Activated T-cell treated with anti-CD3 and anti-CD28 coated beads, Interleukin-2, amount 50 U/mL, for 48 hours (primary cell): ENCODE measurements around the gene ZNF791.
A peak's percentile ranks its signal among the peaks of the same experiment; 100 is the strongest.
"Not testable (repeated sequence)": the region's sequence is repeated elsewhere in the genome, so short reads cannot be mapped to it uniquely, and the experiment has no call there.

ENCODE experiments used
- DNase-seq, 2 experiments: peaks; one replicate each; pipeline ENCODE4 v3.0.0-alpha.2; 2020

ZNF791 gene

DNA sequence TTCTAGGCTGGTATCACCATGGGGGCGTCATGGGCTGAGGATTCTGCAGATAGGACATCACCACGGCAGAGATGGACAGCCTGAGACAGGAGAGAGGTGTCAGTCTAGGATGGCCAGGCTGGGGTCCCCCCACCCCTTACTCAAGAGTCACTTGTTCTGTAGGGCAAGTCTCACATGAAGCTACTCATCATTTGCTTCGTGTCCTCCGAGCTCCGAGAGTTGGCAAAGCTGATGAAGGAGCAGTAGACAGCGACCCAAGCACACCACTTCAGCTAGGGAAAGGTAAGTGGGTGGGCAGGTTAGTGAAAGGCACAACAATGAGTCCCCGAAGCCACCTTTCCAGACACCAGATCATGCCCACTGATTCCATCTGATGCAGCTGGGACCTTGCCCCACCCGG lies 57.6 kb downstream of the ZNF791 start:
- no peak for DNase-seq

DNA sequence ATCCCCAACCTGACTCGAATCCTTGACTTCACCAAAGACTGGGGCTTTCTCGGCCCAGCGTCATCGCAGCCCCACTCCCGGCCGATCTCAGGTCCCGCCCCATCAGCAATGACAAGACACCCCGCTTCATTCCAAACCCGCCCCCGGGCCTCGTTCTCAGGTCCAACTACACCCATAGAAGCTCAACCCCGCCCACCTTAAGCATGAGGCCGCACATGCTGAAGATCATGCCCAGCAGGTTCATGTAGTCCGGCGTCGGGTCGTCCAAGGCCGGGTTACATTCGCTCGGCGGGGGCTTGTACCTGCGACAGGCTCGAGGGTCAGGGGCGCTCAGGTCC lies 58.2 kb downstream of the ZNF791 start:
- peak; percentile 77 to 78 for DNase-seq

DNA sequence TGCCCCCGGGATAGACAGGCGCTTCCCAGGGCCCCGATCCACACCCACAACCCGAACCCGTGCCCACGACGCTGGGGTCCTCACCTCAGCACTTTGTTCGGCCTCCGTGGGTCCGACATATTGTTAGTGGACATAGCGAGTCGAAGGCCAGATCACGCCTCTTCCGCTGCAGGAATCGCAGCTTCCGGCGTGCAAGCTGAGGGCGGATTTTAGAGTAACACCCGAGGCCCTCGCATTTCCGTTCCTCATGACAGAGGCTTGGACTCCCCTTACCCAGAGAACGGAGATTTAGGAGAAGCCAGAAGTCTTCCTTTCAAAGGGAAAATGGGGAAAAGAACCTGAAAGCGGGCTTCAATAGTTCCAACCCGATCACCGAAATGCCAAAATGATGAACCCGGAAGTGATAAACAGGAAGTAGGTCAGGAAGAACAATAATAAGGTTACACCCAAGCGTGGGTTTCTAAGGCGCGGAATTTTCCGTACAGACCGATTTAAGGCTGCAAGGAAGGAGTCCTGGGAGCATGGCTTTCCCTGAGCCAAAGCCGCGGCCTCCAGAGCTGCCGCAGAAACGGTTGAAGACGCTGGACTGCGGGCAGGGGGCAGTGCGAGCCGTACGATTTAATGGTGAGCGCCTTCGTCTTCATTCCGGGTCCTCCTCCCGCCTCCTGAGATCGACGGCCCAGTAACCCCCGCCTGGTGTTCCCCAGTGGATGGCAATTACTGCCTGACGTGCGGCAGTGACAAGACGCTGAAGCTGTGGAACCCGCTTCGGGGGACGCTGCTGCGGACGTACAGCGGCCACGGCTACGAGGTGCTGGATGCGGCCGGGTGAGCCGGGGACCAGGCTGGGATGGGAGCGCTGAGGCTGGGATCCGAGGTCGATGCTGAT lies 58.8 kb downstream of the ZNF791 start:
- DNase-seq: peak; percentile 86 to 88

DNA sequence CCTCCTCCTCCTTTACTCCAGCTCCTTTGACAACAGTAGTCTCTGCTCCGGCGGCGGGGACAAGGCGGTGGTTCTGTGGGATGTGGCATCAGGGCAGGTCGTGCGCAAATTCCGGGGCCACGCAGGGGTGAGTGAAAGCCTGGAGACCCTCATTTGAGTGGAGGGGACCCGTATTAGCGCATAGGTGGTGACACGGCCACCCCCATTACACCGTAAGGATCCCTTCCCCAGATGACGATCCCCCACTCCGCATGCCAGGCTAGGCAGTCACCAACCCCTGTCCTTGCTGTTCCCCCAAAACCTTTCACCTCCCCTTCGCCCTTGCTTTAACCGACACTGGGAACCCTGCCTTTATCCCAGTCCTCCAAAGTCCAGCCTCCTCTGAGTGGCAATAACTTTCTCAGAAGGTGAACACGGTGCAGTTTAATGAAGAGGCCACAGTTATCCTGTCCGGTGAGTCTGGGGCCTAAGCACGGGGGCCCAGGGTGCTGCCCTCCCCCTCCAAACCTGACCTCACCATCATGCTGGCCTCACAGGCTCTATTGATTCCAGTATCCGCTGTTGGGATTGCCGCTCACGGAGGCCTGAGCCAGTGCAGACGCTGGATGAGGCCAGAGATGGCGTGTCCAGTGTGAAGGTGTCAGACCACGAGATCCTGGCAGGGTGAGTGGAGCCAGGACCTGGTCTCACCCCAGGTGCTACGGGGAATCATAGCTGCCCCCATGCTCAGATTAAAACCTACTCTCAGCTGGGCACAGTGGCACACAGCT lies 59.6 kb downstream of the ZNF791 start:
- DNase-seq: peak in 1 of 2 experiments; percentile 41

DNA sequence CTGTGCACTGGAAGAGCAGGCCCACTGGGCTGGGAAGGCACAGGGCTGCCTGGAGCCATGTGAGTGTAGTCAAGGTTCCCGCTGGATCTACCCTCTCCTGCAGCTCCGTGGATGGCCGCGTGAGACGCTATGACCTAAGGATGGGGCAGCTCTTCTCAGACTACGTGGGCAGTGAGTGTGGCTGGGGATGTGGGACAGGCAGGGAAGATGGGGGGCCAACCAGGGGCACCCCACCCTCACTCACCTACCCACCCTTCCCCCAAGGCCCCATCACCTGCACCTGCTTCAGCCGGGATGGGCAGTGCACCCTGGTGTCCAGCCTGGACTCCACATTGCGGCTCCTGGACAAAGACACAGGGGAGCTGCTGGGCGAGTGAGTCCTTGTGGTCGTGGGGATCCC lies 62.0 kb downstream of the ZNF791 start:
- DNase-seq: no peak

DNA sequence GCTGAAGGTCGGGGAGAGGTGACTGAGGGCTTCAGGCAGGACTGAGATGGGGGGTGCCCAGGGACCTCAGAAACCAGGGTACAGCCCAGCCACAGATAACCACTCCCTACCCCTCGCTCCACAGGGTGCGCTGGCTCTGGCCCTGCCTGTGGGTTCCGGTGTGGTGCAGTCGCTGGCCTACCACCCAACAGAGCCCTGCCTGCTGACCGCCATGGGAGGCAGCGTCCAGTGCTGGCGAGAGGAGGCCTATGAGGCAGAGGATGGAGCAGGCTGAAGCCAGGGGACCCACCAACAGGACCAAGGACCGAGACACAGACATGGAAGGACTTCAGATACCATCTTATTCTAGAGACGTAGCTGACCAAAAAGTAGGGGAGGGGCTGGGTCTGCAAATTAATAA lies 64.7 kb downstream of the ZNF791 start:
- no peak for DNase-seq

DNA sequence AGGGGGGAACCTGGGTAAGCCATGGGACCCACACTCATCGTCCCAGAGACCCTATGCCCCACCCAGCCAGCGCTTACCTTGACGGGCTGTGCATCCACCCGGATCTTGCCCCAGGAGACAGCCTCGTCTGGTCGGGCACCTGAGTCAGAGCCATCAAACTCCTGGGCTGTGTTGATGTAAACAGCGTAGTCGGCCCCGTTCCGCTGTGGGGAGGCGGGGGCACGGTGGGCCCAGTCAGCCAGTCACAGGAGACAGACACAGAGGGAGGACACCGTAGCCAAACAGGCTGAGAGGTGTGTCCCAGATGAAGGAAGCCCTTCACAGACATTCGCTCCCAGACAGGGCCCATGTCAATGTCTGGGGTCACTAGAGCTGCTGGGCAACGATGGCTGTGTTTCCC lies 65.2 kb downstream of the ZNF791 start:
- no peak for DNase-seq

DNA sequence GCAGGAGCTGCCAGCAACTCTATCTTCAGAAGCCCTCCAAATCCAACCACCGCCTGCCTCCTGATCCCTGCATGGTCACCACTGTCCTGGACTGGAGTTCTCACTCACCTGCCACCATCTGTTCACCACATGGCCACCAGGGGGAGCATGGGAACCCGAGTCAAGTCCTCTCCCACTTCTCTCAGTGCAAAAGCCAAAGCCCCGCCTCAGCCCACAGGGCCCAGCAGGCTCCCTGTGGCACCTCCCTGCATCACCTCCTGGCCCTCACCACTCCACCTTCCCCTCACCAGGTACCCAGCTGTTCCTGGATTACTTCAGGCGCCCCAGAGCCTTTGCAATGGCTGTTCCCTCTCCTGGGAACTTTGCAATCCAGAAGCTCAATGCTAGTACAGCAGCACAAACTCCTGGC lies 65.7 kb downstream of the ZNF791 start:
- peak; percentile 94 to 95 for DNase-seq

DNA sequence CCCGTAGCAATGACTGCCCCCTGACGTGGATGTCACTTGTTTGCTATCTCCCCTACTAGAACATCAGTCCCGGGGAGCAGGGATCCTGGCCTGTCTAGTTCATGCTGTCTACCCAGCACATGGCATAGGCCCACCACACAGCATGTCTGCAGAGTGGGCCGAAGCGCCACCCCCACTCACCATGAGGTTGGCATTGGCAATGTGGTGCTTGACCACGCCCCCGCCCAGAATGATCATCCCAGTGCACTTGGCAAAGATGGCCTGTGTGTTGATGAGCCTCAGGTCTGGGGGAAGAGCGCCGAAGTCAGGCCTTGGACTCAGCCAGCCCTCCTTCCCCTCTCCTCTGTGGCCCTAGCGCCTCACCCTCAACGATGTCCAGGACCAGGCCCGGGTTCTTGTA lies 66.2 kb downstream of the ZNF791 start:
- no peak for DNase-seq

DNA sequence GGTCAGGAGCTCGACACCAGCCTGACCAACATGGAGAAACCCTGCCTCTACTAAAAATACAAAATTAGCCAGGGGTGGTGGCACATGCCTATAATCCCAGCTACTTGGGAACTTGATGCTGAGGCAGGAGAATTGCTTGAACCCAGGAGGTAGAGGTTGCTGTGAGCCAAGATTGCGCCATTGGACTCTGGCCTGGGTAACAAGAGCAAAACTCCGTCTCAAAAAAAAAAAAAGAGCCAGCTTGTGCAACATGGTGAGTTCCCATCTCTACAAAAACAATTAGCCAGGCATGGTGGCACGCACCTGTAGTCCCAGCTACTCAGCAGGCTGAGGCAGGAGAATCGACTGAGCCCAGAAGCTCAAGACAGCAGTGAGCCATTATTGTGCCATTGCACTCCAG lies 67.3 kb downstream of the ZNF791 start:
- not testable (repeated sequence) for DNase-seq

DNA sequence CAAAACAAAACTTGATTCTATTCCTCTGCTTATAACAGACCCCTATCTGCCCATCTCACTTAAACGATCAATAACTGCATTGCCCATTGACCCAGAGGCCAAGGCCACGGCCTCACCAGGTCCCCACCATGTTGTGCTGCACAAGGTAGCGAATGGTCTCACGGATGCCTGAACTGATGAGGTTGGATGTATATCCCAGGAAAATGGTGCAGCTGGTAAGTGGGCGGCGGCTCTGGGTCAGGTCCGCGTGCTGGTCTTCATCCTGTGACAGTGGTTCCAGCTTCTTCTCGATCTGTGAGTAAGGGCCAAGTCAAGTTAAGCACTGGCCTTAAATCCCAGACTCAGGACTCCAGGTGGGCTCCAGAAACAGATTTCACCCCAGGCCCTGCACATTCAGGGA lies 69.3 kb downstream of the ZNF791 start:
- DNase-seq: no peak

DNA sequence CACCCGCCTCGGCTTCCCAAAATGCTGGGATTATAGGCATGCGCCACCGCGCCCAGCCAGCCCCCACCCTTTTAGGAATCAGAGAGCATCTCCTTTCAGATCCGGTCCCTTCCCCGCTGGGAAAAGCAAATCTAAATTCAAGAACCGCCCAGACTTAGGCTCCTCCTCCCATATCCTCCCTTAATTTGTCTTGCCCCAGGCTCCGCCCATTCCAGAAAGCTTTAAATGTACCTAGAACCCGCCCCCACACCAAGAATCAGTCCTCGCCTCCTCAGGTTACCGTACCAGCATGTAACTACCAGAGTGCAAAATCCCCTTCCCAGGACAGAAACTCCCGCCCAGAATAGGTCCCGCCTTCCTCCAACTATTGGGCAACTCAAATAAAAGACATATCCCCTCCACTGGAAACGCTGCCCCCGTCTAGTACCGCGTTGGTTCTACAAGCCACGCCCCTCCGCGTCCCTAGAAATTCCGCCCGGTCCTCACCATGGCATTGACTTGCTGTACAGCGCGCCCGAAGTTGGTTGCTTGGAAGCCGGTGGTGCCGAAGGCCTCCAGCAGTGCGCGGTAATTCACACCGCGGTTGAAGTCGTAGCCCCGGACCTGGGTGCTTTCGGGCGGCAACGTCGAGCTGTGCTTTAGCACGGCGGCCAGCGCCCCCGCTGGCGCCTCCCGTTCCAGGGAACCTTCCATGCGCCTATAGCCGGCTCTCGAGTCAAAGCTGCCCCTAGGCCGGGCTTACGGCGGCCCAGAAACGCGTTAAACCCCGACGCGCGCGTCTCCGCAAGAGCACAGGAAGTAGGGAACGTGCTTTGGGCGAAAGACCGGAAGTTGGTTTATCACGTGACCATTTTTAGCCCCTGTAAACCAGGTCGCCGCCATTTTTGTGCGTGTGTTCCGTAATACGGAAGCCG lies 70.6 kb downstream of the ZNF791 start, which contains the start of gene DHPS:
Gene DHPS (minus strand): TSS at position 807 of the 914 bp plus-strand sequence. CDS start 114 bp downstream, at position 693.
- DNase-seq: peak; percentile 90 to 91
